GDM1 (cell line): Measurements from ENCODE around the gene PLA2R1.

Experiments used
- DNase-seq: peaks from one replicate; lab custom pipeline; 2025; lab: John Stamatoyannopoulos, UW

Gene PLA2R1

GRCh38 chr2:159895258-159896065 lies 167.0 kb downstream of the PLA2R1 start:
- no peak for DNase-seq

- DNase-seq, result no peak
Measured at GRCh38 chr2:159894145-159894838, 168.1 kb downstream of the PLA2R1 start.

GRCh38 chr2:159892990-159893810 lies 169.2 kb downstream of the PLA2R1 start:
- DNase-seq, result no peak

- DNase-seq, result no peak
Measured at GRCh38 chr2:159891917-159892730, 170.3 kb downstream of the PLA2R1 start.

GRCh38 chr2:159891267-159891588 lies 171.2 kb downstream of the PLA2R1 start:
- DNase-seq, result no peak

GRCh38 chr2:159890551-159891266 lies 171.7 kb downstream of the PLA2R1 start:
- no peak for DNase-seq

GRCh38 chr2:159882130-159882745 lies 180.2 kb downstream of the PLA2R1 start:
- DNase-seq, result no peak
